GM18520 (cell line): Measurements from ENCODE around the gene CAPS2.
A peak's percentile ranks its signal among the peaks of the same experiment; 100 is the strongest.

Experiments used
- ATAC-seq: cut with Tn5 transposase; IDR thresholded peaks from one replicate; pipeline ENCODE4 v1.9.1; 2021; ENCODE audit not compliant: unreplicated experiment

The CAPS2 gene

GRCh38 chr12:75329918-75330826, at the start of gene CAPS2:
Gene CAPS2 (minus strand): TSS chr12:75330324. CDS start chr12:75326498, 3,826 bp downstream.
- peak; percentile 75 for ATAC-seq

- no peak for ATAC-seq
These were observed 48.2 kb upstream of the CAPS2 start for GRCh38 chr12:75378354-75378753.

- ATAC-seq = no peak
These were observed 44.8 kb upstream of the CAPS2 start for GRCh38 chr12:75374971-75375370.

GRCh38 chr12:75366629-75367028, 36.5 kb upstream of the CAPS2 start:
- peak; percentile 78 for ATAC-seq

GRCh38 chr12:75364919-75365318, 34.8 kb upstream of the CAPS2 start:
- no peak for ATAC-seq

- no peak for ATAC-seq
These were observed 31.3 kb upstream of the CAPS2 start for GRCh38 chr12:75361408-75361807.

- no peak for ATAC-seq
These were observed 30.8 kb upstream of the CAPS2 start for GRCh38 chr12:75360920-75361319.

- no peak for ATAC-seq
These were observed 23.9 kb upstream of the CAPS2 start for GRCh38 chr12:75354011-75354410.

- ATAC-seq = no peak
These were observed 20.3 kb upstream of the CAPS2 start for GRCh38 chr12:75350413-75350812.

GRCh38 chr12:75349946-75350345, 19.8 kb upstream of the CAPS2 start:
- no peak for ATAC-seq

- ATAC-seq = peak; percentile 54
These were observed 16.1 kb upstream of the CAPS2 start for GRCh38 chr12:75346215-75346614.

GRCh38 chr12:75345531-75345930, 15.4 kb upstream of the CAPS2 start:
- ATAC-seq = no peak

GRCh38 chr12:75341873-75342272, 11.7 kb upstream of the CAPS2 start:
- no peak for ATAC-seq

GRCh38 chr12:75337905-75338304, 7.8 kb upstream of the CAPS2 start:
- no peak for ATAC-seq

- ATAC-seq = peak; percentile 45
These were observed 4.4 kb upstream of the CAPS2 start, which contains the start of gene GLIPR1L1 for GRCh38 chr12:75334384-75335030. Gene GLIPR1L1 (plus strand): TSS chr12:75334670. CDS start chr12:75334729, 59 bp downstream.

GRCh38 chr12:75327642-75328041, 2.5 kb downstream of the CAPS2 start:
- no peak for ATAC-seq

- ATAC-seq = no peak
These were observed 6.5 kb downstream of the CAPS2 start for GRCh38 chr12:75323663-75324062.

GRCh38 chr12:75322464-75322863, 7.7 kb downstream of the CAPS2 start:
- ATAC-seq = no peak

GRCh38 chr12:75317784-75318183, 12.3 kb downstream of the CAPS2 start:
- no peak for ATAC-seq

- no peak for ATAC-seq
These were observed 14.6 kb downstream of the CAPS2 start for GRCh38 chr12:75315518-75315917.

GRCh38 chr12:75311369-75311768, 18.8 kb downstream of the CAPS2 start:
- ATAC-seq = no peak

GRCh38 chr12:75308279-75308678, 21.8 kb downstream of the CAPS2 start:
- no peak for ATAC-seq
